ENCODE measurements around the gene CR2.
A peak's percentile ranks its signal among the peaks of the same experiment; 100 is the strongest.

The CR2 gene

DNA sequence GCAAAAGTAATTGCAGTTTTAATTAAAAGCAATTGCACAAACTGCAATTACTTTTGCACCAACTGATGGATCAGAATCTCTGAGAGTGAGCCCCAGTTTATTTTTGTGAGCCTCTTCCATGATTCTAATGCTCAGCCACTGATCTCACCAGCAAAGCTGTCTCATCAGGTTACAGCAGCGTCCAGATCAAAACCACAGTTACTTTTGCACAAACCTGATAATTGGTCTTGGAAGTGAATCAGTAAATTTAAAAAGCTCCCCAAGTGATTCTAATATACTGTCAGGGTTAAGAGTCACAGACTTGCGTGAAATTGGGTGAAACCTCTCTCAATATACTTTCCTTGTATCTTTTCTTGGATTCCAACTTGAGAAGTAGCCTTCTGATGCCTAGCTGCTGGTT is 13.5 kb upstream of the CR2 start:
- Histone ChIP-seq H3K4me3 (ENCODE audit: low read depth, low read length, poor library complexity, severe bottlenecking) (no peak overlapping the region), H3K4me2 (ENCODE audit: low read length) (no peak overlapping the region), H3K36me3 (ENCODE audit: insufficient read depth, low read length) (no peaks in the 10 kb centered on the region), H3K27ac (ENCODE audit: low read depth, low read length, poor library complexity, severe bottlenecking) (no peak overlapping the region), H3K79me2 (ENCODE audit: insufficient read depth, low read length) (no peaks in the 10 kb centered on the region), H2AFZ (ENCODE audit: low read length) (no peak overlapping the region), H3K9ac (ENCODE audit: low read length) (no peak overlapping the region), H3K9me3 (ENCODE audit: low read length) (no peaks in the 10 kb centered on the region), H3K27me3 (ENCODE audit: insufficient read depth, low read length) (no peaks in the 10 kb centered on the region), H3K4me1 (ENCODE audit: insufficient read depth, low read length, severe bottlenecking) (no peaks in the 10 kb centered on the region), H4K20me1 (ENCODE audit: insufficient read depth, low read length) (no peaks in the 10 kb centered on the region), H3K9me2 (ENCODE audit: low read depth, low read length) (no peaks in the 10 kb centered on the region), H3F3A (ENCODE audit: insufficient read depth, low read length) (no peaks in the 10 kb centered on the region)
- no peak for TF ChIP-seq EZH2 (IDR thresholded peaks at IDR 0.05; ENCODE audit: borderline replicate concordance, low read length)
- TF ChIP-seq, protein P1, sequence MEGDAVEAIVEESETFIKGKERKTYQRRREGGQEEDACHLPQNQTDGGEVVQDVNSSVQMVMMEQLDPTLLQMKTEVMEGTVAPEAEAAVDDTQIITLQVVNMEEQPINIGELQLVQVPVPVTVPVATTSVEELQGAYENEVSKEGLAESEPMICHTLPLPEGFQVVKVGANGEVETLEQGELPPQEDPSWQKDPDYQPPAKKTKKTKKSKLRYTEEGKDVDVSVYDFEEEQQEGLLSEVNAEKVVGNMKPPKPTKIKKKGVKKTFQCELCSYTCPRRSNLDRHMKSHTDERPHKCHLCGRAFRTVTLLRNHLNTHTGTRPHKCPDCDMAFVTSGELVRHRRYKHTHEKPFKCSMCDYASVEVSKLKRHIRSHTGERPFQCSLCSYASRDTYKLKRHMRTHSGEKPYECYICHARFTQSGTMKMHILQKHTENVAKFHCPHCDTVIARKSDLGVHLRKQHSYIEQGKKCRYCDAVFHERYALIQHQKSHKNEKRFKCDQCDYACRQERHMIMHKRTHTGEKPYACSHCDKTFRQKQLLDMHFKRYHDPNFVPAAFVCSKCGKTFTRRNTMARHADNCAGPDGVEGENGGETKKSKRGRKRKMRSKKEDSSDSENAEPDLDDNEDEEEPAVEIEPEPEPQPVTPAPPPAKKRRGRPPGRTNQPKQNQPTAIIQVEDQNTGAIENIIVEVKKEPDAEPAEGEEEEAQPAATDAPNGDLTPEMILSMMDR (IDR thresholded peaks at IDR 0.05; ENCODE audit: low read length), result no peak

DNA sequence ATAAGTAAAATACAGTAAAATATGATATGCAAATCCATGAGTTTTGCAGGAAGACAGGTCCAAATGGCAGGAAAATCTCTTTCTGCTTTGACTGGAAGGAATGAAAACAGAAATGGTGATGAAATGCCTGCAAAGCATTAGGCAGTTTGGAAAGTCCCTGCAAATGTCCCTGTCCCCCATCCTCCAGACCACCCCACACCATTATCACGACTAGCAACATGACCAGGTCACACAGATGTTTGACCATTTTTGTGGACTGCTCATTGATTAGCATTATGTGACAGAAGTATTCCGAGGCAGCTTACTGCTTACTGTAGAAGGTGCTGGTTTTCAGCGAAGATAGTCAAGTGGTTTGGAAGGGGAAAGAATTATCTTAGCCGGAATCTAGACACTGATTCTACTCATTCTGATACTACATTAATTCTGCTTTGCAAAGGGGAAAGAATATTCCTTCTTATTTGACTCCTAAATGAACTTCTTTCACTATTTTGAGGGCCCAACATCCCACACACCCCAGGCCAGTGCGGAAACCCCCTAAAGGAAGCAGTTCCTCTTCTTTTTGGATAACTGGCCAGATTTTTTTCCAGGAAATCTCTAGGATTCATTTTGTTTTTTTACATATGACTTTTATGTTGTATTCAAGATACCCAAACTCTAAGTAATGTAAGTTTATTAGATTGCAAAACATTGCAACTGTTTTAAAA is 9.5 kb upstream of the CR2 start:
- no peaks in the 10 kb centered on the region for H4K20me1 ChIP-seq (ENCODE audit: insufficient read depth, low read length)
- H3K27ac ChIP-seq (ENCODE audit: low read depth, low read length, poor library complexity, severe bottlenecking), result no peak overlapping the region
- no peaks in the 10 kb centered on the region for H3K9me3 ChIP-seq (ENCODE audit: low read length)
- no peaks in the 10 kb centered on the region for H3F3A ChIP-seq (ENCODE audit: insufficient read depth, low read length)
- H3K4me3 ChIP-seq (ENCODE audit: low read depth, low read length, poor library complexity, severe bottlenecking), result no peak overlapping the region
- H3K4me2 ChIP-seq (ENCODE audit: low read length), result no peak overlapping the region
- H3K4me1 ChIP-seq (ENCODE audit: insufficient read depth, low read length, severe bottlenecking), result no peaks in the 10 kb centered on the region
- no peaks in the 10 kb centered on the region for H3K79me2 ChIP-seq (ENCODE audit: insufficient read depth, low read length)
- H2AFZ ChIP-seq (ENCODE audit: low read length), result no peak overlapping the region
- H3K27me3 ChIP-seq (ENCODE audit: insufficient read depth, low read length), result no peaks in the 10 kb centered on the region
- TF ChIP-seq, protein P1 (IDR thresholded peaks at IDR 0.05; ENCODE audit: low read length), result no peak
- no peak for TF ChIP-seq EZH2 (IDR thresholded peaks at IDR 0.05; ENCODE audit: borderline replicate concordance, low read length)
- H3K9me2 ChIP-seq (ENCODE audit: low read depth, low read length), result no peaks in the 10 kb centered on the region
- H3K36me3 ChIP-seq (ENCODE audit: insufficient read depth, low read length), result no peaks in the 10 kb centered on the region
- H3K9ac ChIP-seq (ENCODE audit: low read length), result no peak overlapping the region

DNA sequence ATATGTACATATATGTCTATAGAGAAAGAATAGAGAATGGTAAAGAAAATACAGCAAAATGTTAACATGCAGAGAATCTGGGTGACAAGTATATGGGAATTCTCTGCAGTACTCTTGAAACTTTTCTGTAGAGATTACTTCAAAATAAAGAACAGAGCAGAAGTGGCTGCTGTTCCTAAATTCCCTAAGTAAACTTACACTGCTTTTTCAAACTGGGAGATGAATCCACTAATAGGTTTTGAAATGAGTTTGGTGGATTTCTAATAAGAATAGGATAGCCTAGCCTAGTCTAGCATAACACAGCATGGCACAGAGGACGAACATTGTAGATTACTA is 450 bp upstream of the CR2 start:
- no peak overlapping the region for H2AFZ ChIP-seq (ENCODE audit: low read length)
- TF ChIP-seq EZH2 (IDR thresholded peaks at IDR 0.05; ENCODE audit: borderline replicate concordance, low read length), result no peak
- TF ChIP-seq, protein P1 (IDR thresholded peaks at IDR 0.05; ENCODE audit: low read length), result no peak
- peak overlapping the region; percentile 68 for H3K4me2 ChIP-seq (ENCODE audit: low read length)
- peaks cover 10% of the 10 kb centered on the region for H3K4me1 ChIP-seq (ENCODE audit: insufficient read depth, low read length, severe bottlenecking)
- H3K27me3 ChIP-seq (ENCODE audit: insufficient read depth, low read length), result no peaks in the 10 kb centered on the region
- H3K36me3 ChIP-seq (ENCODE audit: insufficient read depth, low read length), result no peaks in the 10 kb centered on the region
- no peaks in the 10 kb centered on the region for H3K9me3 ChIP-seq (ENCODE audit: low read length)
- no peaks in the 10 kb centered on the region for H3K79me2 ChIP-seq (ENCODE audit: insufficient read depth, low read length)
- H3F3A ChIP-seq (ENCODE audit: insufficient read depth, low read length), result no peaks in the 10 kb centered on the region
- peak overlapping the region; percentile 54 for H3K4me3 ChIP-seq (ENCODE audit: low read depth, low read length, poor library complexity, severe bottlenecking)
- no peak overlapping the region for H3K27ac ChIP-seq (ENCODE audit: low read depth, low read length, poor library complexity, severe bottlenecking)
- no peak overlapping the region for H3K9ac ChIP-seq (ENCODE audit: low read length)
- no peaks in the 10 kb centered on the region for H3K9me2 ChIP-seq (ENCODE audit: low read depth, low read length)
- no peaks in the 10 kb centered on the region for H4K20me1 ChIP-seq (ENCODE audit: insufficient read depth, low read length)
